Esophagus squamous epithelium (tissue), 4 donors: ENCODE measurements around the gene DUOXA2.

Source experiments
- POLR2A ChIP-seq, 4 donors: fragments of 450-650 bp; IDR thresholded peaks; one replicate each; pipeline ENCODE4 v1.6.1; 2017; ENCODE audit warnings: antibody characterized with exemption in 4 of 4, mild to moderate bottlenecking in 4 of 4, moderate library complexity in 3 of 4
- TF ChIP-seq, protein P1 (sequence below), 6 experiments: fragments of 450-650 bp in 4 of 6; fragments of 200-600 bp in 2 of 6; sonication (generic) in 2 of 6; IDR thresholded peaks; one replicate each; pipeline ENCODE4 v1.5.1; 2016 to 2019; ENCODE audit warnings: antibody characterized with exemption in 6 of 6, mild to moderate bottlenecking in 4 of 6, moderate library complexity in 4 of 6

DNA sequence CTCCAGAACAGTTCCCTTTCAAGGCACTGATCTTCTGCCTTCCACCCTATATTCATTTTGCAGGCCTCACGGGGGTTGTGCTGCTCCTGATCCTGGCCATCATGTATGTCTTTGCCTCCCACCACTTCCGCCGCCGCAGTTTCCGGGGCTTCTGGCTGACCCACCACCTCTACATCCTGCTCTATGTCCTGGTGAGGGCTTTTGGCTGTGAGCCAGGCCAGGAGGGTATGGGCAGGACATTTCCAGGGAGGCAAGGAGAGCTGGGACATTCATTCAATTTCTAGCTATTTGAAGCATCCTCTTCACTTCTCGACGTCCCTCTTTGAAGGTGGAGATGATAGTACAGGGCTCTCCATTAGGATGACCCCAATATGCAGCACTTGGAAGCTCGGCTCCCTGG, 41.6 kb downstream of the DUOXA2 start:
- TF ChIP-seq, protein P1, sequence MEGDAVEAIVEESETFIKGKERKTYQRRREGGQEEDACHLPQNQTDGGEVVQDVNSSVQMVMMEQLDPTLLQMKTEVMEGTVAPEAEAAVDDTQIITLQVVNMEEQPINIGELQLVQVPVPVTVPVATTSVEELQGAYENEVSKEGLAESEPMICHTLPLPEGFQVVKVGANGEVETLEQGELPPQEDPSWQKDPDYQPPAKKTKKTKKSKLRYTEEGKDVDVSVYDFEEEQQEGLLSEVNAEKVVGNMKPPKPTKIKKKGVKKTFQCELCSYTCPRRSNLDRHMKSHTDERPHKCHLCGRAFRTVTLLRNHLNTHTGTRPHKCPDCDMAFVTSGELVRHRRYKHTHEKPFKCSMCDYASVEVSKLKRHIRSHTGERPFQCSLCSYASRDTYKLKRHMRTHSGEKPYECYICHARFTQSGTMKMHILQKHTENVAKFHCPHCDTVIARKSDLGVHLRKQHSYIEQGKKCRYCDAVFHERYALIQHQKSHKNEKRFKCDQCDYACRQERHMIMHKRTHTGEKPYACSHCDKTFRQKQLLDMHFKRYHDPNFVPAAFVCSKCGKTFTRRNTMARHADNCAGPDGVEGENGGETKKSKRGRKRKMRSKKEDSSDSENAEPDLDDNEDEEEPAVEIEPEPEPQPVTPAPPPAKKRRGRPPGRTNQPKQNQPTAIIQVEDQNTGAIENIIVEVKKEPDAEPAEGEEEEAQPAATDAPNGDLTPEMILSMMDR (IDR thresholded peaks at IDR 0.05) = no peak
- TF ChIP-seq POLR2A (IDR thresholded peaks at IDR 0.05) = no peak
